Measurements from ENCODE around the gene UROS. TPM values are rescaled to one million over a fixed set of nuclear protein-coding genes. Genes with fewer than 3 reads are reported as not detected.

UROS gene
- total RNA-seq, 1 donor from 2014 or later = 64.6 TPM

DNA sequence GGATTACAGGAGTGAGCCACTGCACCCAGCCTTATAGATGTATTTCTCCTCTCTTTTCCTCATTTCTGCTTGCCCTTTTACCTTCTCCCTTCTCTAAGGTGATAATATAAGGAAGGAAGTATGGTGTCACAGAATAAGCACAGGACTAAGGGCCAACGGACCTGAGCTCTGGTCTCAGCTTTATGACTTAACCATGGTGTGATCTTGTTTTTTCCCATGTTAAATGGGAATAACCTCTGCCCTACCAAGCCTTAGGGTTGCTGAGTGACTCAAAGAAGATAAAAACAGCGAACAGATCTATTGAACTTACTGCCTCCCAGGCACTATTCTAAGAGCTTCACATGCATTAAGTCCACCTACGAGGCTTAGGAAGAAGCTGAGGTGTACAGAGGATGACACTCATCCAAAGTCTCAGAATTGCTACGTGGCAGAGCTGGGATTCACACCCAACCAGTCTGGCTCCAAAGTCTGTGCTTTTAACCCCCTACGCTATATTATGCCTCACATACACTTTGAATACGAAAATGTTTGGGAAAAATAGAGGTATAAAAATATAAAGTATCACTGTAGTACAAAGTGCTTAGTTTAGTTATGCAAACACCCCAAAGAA lies 5.6 kb downstream of the UROS start:
- Mint-ChIP-seq H3K4me3 (ENCODE audit: unreplicated experiment) (no peak overlapping the region), H3K27ac (ENCODE audit: unreplicated experiment) (no peak overlapping the region), H3K4me1 (ENCODE audit: low read depth, unreplicated experiment) (peaks cover 5% of the 10 kb centered on the region), H3K27me3 (ENCODE audit: low read depth, unreplicated experiment) (no peaks in the 10 kb centered on the region), H3K9me3 (ENCODE audit: unreplicated experiment) (no peaks in the 10 kb centered on the region), H3K36me3 (ENCODE audit: low read depth, unreplicated experiment) (peaks cover 11% of the 10 kb centered on the region)
- H3K79me2 ChIP-seq (ENCODE audit: insufficient read depth, low read length) = peaks cover 6% of the 10 kb centered on the region
- peaks cover 7% of the 10 kb centered on the region for H3K36me3 ChIP-seq (ENCODE audit: insufficient read depth, low read length)
- no peak for TF ChIP-seq EZH2 (IDR thresholded peaks at IDR 0.05; ENCODE audit: insufficient read depth, low read length)
- TF ChIP-seq, protein P1, sequence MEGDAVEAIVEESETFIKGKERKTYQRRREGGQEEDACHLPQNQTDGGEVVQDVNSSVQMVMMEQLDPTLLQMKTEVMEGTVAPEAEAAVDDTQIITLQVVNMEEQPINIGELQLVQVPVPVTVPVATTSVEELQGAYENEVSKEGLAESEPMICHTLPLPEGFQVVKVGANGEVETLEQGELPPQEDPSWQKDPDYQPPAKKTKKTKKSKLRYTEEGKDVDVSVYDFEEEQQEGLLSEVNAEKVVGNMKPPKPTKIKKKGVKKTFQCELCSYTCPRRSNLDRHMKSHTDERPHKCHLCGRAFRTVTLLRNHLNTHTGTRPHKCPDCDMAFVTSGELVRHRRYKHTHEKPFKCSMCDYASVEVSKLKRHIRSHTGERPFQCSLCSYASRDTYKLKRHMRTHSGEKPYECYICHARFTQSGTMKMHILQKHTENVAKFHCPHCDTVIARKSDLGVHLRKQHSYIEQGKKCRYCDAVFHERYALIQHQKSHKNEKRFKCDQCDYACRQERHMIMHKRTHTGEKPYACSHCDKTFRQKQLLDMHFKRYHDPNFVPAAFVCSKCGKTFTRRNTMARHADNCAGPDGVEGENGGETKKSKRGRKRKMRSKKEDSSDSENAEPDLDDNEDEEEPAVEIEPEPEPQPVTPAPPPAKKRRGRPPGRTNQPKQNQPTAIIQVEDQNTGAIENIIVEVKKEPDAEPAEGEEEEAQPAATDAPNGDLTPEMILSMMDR (IDR thresholded peaks at IDR 0.05; ENCODE audit: insufficient read depth, low read depth, low read length) = no peak
- no peak overlapping the region for H3K27ac ChIP-seq (ENCODE audit: low read depth, low read length)
- peaks cover 4% of the 10 kb centered on the region for H3K4me1 ChIP-seq (ENCODE audit: insufficient read depth, low read length)
- H4K20me1 ChIP-seq (ENCODE audit: insufficient read depth, low read length) = no peaks in the 10 kb centered on the region
- H3K4me3 ChIP-seq (ENCODE audit: insufficient read depth, low read depth, low read length) = no peak overlapping the region
- H3K9me3 ChIP-seq (ENCODE audit: insufficient read depth, low read depth, low read length) = no peaks in the 10 kb centered on the region
- no peak overlapping the region for H3K4me2 ChIP-seq (ENCODE audit: low read length)
- no peak overlapping the region for H3K9ac ChIP-seq (ENCODE audit: low read length)
- H2AFZ ChIP-seq (ENCODE audit: low read depth, low read length) = no peak overlapping the region
- FAIRE-seq = no peak
- no peak for DNase-seq (ENCODE audit: low read depth)
- H3K27me3 ChIP-seq (ENCODE audit: insufficient read depth, low read length) = no peaks in the 10 kb centered on the region

DNA sequence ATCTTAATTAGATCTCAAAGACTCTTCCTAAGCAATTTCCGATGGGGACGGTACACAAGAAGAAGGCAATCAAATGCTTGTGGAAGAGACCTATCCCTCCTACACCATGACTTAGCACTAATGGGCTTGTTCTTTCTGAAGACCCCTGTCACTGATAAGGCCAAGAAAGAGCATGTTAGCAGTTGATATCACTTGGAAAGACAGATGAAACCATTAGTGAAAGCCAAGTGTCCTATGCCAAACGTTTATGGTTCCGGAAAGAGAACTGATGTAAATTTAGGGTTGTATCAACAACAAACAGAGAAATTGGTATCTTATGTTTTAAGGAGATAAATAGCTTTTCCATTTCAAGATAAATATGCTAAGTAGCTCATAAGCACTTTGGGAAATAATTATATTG lies 6.5 kb downstream of the UROS start:
- Mint-ChIP-seq H3K27ac (ENCODE audit: unreplicated experiment) (no peak overlapping the region), H3K4me3 (ENCODE audit: unreplicated experiment) (no peak overlapping the region), H3K36me3 (ENCODE audit: low read depth, unreplicated experiment) (peaks cover 12% of the 10 kb centered on the region), H3K4me1 (ENCODE audit: low read depth, unreplicated experiment) (peaks cover 2% of the 10 kb centered on the region), H3K9me3 (ENCODE audit: unreplicated experiment) (no peaks in the 10 kb centered on the region), H3K27me3 (ENCODE audit: low read depth, unreplicated experiment) (no peaks in the 10 kb centered on the region)
- H3K4me3 ChIP-seq (ENCODE audit: insufficient read depth, low read depth, low read length) = no peak overlapping the region
- no peak overlapping the region for H3K9ac ChIP-seq (ENCODE audit: low read length)
- no peak for DNase-seq (ENCODE audit: low read depth)
- H3K4me2 ChIP-seq (ENCODE audit: low read length) = no peak overlapping the region
- no peaks in the 10 kb centered on the region for H4K20me1 ChIP-seq (ENCODE audit: insufficient read depth, low read length)
- TF ChIP-seq, protein P1 (IDR thresholded peaks at IDR 0.05; ENCODE audit: insufficient read depth, low read depth, low read length) = no peak
- no peak for TF ChIP-seq EZH2 (IDR thresholded peaks at IDR 0.05; ENCODE audit: insufficient read depth, low read length)
- peaks cover under 1% of the 10 kb centered on the region for H3K79me2 ChIP-seq (ENCODE audit: insufficient read depth, low read length)
- no peaks in the 10 kb centered on the region for H3K27me3 ChIP-seq (ENCODE audit: insufficient read depth, low read length)
- no peak overlapping the region for H3K27ac ChIP-seq (ENCODE audit: low read depth, low read length)
- H3K36me3 ChIP-seq (ENCODE audit: insufficient read depth, low read length) = peaks cover 10% of the 10 kb centered on the region
- FAIRE-seq = no peak
- no peaks in the 10 kb centered on the region for H3K4me1 ChIP-seq (ENCODE audit: insufficient read depth, low read length)
- no peaks in the 10 kb centered on the region for H3K9me3 ChIP-seq (ENCODE audit: insufficient read depth, low read depth, low read length)
- no peak overlapping the region for H2AFZ ChIP-seq (ENCODE audit: low read depth, low read length)

DNA sequence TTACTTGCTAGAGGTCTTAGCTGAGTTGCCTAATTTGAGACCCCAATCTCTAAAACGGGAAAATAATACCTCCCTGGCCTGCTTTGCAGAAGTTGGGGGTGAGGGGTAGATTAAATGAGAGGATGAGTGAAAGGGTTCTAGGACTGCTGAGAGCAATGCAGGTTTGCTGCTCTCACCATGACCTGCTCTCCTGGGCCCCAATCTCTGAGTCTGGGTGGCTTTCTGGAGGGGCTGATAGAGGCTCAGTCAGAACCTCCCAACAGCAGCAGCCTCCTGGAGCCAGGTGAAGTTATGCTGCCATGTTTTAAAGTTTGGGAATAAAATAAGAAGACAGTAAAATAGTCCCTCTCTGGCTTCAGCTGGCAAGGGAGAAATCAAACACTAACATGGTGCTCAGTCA lies 7.3 kb downstream of the UROS start:
- DNase-seq (ENCODE audit: low read depth) = no peak
- Mint-ChIP-seq H3K36me3 (ENCODE audit: low read depth, unreplicated experiment) (peaks cover 16% of the 10 kb centered on the region), H3K27ac (ENCODE audit: unreplicated experiment) (no peak overlapping the region), H3K9me3 (ENCODE audit: unreplicated experiment) (no peaks in the 10 kb centered on the region), H3K4me1 (ENCODE audit: low read depth, unreplicated experiment) (peaks cover 2% of the 10 kb centered on the region), H3K4me3 (ENCODE audit: unreplicated experiment) (no peak overlapping the region), H3K27me3 (ENCODE audit: low read depth, unreplicated experiment) (no peaks in the 10 kb centered on the region)
- no peaks in the 10 kb centered on the region for H3K79me2 ChIP-seq (ENCODE audit: insufficient read depth, low read length)
- no peaks in the 10 kb centered on the region for H4K20me1 ChIP-seq (ENCODE audit: insufficient read depth, low read length)
- H3K9ac ChIP-seq (ENCODE audit: low read length) = no peak overlapping the region
- H3K4me1 ChIP-seq (ENCODE audit: insufficient read depth, low read length) = no peaks in the 10 kb centered on the region
- H3K4me3 ChIP-seq (ENCODE audit: insufficient read depth, low read depth, low read length) = no peak overlapping the region
- no peaks in the 10 kb centered on the region for H3K27me3 ChIP-seq (ENCODE audit: insufficient read depth, low read length)
- no peaks in the 10 kb centered on the region for H3K9me3 ChIP-seq (ENCODE audit: insufficient read depth, low read depth, low read length)
- FAIRE-seq = no peak
- H3K36me3 ChIP-seq (ENCODE audit: insufficient read depth, low read length) = peaks cover 10% of the 10 kb centered on the region
- H2AFZ ChIP-seq (ENCODE audit: low read depth, low read length) = no peak overlapping the region
- H3K4me2 ChIP-seq (ENCODE audit: low read length) = no peak overlapping the region
- TF ChIP-seq EZH2 (IDR thresholded peaks at IDR 0.05; ENCODE audit: insufficient read depth, low read length) = no peak
- TF ChIP-seq, protein P1 (IDR thresholded peaks at IDR 0.05; ENCODE audit: insufficient read depth, low read depth, low read length) = no peak
- no peak overlapping the region for H3K27ac ChIP-seq (ENCODE audit: low read depth, low read length)

Measured in astrocyte (in vitro differentiated cells and primary cell).